ENCODE results near the gene RBBP8. TPM values are rescaled to one million over a fixed set of nuclear protein-coding genes. Genes with fewer than 3 reads are reported as not detected.

The RBBP8 gene
- total RNA-seq, 1 donor from 2014 or later: 45.7 TPM

DNA sequence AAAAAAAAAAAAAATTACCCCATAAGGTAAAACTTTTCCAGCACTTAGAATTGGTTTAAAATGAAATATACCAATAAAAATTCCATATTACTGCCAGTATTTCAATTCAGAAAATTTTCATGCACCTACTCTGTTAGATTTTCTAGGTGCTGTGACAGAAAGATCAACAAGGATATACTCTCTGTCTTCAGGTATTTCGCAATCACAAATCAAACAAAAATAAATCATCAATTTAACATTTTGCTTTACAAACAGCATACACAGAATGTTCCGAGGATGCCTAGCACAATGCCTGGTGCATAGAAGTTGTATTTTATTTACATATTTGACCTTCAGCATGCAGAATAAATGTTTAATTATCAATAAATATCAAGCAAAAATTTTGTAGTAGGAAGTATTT lies 66.5 kb downstream of the RBBP8 start:
- DNase-seq: no peak

DNA sequence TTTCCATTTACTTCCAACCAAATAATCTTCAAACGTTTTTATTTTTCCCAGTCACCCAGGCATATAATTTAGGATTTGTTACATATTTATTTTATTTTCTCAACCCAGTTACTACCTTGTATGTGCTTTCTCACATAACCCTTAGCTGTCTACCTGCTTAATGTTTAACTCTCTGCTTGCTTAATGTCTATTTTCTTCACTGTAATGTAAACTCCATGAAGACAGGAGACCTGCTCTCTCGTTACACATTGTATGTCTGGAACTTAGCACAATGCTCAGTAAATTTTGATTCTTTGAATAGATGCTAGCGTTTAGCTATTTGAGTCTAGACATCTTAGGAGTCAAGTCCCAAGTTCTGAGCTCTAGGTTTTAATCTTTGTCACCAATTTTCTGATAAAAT lies 70.2 kb downstream of the RBBP8 start:
- DNase-seq: no peak

DNA sequence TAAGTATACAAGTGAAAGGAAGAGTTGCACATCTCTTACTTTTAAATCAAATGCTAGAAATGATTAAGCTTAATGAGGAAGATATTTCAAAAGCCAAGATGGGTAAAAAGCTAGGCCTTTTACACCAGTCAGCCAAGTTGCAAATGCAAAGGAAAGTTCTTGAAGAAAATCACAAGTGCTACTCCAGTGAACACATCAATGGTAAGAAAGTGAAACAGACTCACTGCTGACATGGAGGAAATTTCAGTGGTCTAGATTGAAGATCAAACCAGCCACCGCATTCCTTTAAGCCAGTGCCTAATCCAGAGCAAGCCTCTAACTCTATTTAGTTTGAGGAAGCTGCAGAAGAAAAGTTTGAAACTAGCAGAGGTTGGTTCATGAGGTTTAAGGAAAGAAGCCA lies 79.1 kb downstream of the RBBP8 start:
- DNase-seq: no peak

DNA sequence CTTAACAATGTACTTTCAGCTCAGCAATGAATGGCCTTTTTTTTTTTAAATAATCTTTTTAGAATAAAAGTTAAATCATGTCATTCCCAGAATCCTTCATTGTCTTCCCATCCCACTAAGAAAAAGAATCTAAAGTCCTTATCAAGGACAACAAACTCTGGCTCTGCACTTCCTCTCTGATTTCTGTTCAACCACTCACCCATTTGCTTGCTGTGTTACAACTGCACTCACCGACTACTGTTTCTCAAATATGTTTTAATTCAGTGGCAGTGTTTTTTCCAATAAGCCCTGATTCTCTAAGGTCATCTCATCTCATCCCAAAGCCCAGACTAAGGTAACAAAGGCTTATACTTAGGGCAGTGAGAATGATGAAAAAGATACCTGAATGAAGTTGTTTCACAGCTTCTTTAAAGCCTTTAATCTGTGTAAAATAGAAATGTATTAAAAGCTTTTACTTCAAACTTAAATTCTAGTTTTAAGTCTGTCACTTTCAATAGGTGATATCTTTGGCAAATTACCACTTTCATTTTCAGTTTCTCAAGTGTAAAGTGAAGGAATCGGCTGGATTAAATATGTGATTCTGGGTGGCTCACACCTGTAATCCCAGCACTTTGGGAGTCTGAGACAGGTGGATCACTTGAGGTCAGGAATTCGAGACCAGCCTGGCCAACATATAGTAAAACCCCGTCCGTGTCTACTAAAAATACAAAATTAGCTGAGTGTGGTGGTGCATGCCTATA lies 87.6 kb downstream of the RBBP8 start:
- no peak for DNase-seq

DNA sequence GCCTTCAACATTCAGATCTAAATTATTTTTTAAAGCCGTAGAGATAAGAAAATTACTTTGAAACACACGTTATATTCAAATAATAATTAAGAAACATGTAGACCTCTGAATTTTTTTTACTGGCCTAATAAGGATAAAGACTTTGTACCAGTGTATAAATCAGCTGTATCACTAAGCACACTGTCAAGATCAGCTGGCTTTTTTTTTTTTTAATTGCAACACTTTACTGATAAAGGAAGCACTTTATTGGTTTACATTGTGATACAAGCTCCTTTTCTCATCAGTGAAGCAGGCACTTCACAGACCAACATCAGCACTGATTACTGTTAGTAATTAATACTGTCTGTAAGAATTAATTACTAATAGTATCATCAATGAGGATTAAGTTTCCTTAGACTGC lies 88.5 kb downstream of the RBBP8 start:
- DNase-seq: no peak

DNA sequence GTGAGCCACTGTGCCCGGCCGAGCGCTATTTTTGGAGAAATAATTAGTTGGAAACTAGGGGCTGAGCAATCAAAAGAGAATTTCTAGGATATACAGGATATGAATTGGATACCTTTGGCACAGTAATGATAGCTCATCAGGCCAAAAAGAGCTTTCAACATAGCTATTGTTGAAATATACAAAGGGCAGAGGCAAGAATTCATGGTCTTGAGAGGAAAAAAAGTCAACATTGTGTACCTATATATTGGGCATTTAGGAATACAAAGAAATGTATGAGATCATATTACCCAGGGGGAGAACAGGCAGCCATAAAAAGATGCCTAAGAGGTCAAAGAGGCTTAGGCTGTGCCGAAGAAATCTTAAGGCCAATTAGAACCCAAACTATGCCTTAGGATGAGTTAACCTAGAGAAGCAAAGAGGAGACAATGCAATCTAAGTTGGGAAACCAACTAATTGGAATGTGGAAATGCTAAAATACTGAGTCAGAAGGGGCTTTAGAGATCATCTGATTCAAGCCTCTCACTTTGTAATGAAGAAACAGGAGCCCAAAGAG lies 99.0 kb downstream of the RBBP8 start:
- DNase-seq: no peak

DNA sequence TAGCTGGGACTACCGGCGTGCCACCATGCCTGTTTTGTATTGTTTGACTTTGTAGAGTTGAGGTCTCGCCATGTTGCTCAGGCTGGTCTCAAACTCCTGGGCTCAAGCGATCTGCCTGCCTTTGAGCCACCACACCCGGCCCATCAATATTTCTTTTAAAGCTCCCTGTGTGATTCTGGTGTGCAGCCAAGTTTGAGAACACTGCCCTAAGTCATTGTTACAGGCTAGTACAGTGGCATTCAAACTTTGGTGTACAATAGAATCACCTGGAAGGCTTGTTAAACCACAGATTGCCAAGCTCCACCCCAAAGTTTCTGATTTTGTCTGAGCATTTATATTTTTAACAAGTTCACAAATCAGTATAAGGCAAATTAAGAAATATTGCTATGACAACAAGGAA lies 99.9 kb downstream of the RBBP8 start:
- DNase-seq: no peak

DNA sequence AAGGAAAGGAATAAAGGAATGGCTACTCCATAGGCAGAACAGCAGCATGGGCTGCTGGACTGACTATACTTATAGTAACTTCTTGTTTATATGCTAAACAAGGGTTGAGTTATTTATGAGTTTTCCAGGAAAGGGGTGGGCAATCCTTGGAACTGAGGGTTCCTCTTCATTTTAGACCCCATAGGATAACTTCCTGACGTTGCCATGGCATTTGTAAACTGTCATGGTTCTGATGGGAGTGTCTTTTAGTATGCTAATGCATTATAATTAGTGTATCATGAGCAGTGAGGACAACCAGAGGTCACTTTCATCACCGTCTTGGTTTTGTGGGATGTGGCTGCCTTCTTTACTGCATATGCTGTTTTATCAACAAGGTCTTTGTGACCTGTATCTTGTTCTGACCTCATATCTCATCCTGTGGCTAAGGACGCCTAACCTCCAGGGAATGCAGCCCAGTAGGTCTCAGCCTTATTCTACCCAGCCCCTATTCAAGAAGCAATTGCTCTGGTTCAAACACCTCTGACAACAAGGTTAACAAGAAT lies 103.6 kb downstream of the RBBP8 start:
- no peak for DNase-seq

DNA sequence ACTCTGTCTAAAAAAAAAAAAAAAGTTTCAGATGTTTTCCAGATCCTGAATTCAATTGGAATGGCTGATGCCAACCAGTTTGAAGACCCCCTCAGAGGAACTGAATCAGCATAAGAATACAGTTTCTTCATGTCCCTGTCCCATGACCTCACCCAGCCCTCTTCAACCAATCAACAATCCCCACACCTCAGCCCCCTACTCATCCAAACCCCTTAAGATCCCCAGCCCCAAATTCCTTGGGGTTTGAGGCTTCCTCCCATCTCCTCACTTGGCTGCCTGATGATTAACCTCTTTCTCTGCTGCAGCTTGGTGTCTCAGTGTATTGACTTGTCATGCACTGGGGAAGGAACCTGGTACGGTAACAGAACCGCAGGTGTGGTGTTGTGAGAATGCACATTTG lies 104.5 kb downstream of the RBBP8 start:
- no peak for DNase-seq

DNA sequence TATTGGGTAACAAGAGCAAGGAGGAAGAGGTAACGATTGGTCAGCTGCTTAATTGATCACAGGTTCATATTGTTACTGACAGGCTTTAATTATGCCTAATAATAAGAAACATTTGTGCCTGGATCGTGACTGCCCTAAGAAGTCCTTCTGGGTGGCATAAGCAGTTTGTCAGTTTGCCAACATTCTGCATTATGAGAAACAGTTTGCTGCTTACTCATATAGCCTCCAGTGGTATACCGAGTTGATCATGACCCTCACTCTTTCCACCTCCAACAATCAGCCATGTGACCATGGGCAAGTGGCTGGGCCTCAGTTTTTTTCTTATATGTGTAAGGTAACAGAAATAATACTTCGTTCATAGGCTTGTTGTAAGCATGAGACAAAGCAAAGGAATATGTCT lies 105.6 kb downstream of the RBBP8 start:
- no peak for DNase-seq

DNA sequence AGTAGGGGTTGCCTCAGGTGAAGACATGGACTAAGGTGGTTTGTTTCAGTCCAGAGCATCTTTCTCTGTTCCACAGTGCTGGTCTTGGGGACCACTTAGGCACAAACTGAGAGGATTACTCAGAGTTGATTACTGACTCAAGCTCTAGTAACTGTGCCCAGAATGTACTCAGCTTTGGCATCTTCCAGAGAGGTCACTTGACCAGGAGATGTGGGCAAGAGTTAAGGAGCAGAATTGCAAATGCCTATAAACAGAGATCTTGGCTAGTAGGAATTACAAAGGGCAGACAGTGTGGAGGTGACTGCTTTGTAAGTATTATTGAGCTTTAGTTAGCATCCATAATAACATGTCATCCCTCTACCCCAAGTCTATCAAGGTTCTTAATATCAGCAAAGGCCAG lies 109.0 kb downstream of the RBBP8 start:
- DNase-seq: no peak

DNA sequence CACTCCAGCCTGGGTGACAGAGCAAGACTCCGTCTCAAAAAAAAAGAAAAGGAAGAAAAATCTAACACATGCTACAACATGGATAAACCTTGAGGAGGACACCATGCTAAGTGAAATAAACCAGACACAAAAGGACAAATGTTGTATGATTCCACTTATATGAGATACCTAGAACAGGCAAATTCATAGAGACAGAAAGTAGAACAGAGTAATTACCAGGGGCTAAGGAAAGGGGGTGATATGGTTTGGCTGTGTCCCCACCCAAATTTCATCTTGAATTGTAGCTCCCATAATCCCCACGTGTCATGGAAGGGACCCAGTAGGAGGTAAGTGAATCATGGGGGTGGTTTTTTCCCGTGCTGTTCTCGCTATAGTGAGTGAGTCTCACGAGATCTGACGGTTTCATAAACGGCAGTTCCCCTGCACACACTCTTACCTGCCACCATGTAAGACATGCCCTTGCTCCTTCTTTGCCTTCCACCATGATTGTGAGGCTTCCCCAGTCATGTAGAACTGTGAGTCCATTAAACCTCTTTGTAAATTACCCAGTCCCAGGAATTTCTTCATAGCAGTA lies 110.8 kb downstream of the RBBP8 start:
- DNase-seq: no peak

DNA sequence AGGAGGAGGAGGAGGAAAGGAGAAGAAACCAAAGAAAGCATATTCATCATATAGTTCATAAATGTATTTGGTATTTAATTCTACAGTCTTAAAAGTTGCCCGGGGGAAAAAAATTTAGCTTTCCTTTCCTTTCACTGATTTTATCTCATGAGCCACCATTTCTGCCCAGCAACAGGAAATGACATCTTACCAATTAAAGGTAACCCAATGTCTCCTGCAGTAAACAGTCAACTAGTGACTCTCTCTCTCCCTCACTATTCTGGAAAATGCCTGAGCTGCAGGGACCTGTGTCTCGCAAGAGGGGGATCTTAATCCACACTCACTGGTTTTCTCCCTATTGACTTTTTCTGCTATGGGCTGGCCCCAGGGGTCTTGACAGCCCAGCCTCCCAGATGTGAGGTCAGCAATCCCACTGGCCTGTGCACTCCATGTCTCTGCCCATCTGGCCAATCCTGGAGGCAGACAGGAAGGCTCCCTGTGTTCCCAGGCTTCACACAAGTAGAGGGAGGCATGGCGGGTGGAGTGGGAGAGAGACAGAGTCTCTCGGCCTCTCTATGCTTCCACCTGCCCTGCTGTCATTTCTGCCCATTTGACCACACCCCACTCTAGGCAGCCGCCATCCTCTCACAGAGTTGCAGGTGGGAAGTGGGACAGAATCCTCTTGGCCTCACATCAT lies 116.7 kb downstream of the RBBP8 start:
- no peak for DNase-seq

DNA sequence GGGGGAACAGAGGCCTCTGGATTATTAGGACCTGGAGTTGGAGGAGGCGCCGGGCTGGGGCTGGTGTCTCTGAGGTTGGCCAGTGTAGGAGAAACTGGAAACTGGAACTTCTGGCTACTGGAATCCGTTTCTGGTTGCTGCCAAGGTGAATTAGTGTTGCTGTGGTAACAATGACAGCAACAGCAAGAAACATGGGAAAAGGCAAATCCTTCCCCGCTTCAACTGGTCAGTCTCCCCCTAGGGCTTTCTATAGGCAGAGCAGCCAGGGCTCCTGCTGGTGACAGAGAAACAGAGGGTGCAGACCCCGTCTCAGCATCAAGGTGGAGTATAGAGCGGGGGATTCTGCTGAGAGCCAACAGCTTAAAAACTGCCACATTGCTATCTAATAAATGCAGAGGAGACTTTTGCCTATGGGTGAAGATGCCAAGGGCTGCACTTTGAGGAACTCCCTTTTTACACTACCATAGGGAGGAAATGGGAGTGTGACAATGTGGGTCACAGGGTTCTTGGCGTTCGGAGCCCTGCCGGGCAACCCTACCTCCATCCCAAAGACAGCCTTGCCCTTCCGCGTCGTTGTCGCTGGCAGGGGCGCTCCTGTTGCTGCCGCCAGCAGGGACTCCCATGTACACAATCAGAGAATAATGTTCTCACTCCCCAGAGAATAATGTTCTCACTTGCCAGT lies 120.8 kb downstream of the RBBP8 start:
- no peak for DNase-seq

DNA sequence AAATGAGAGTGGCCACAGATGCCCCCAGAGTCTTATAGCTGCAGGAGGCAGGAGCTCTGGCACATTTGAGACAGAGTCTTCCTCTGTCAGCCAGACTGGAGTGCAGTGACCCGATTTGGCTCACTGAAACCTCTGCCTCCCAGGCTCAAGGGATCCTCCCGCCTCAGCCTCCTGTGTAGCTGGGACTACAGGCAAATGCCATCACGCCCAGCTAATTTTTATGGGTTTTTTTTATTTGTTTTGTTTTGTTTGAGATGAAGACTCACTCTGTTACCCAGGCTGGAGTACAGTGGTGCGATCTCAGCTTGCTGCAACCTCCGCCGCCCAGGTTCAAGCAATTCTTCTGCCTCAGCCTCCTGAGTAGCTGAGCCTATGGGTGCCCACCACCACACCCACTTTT lies 121.4 kb downstream of the RBBP8 start:
- no peak for DNase-seq

DNA sequence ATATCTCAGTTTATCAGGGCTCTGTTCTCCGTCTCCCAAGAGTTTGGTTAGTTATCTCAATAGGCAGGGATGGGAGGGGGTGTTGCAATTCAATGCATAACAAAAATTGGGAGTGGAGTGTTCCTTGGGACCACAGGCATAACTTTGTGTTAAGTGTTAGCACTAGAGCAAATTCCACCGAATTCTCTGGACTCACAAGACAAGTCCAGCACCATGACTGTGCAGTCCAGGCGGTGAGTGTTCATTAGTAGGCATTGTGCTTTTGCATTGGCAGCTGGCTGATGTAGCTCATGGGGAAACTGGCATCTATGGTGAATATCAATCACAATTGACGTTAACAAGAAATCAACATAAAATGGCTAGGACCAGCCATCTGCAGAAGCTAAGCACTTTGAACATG lies 123.2 kb downstream of the RBBP8 start:
- no peak for DNase-seq

DNA sequence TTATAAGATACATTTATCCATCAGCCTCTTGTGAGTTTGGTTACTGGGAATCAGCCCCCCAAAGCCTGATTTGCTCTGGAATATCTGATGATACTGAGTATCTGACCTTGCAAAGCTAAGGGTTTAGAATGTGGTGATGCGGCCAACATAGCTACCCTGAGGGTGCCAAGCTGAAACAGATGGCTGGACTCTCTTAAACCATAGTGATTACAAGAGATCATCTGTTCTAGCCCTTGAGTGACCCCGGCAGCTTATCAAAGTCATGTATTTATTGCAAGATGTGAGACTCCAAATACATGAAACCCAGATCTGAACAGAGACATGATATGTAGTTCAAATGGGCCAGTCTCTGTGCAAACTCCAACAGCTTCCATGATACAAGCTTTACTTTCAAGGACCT lies 124.0 kb downstream of the RBBP8 start:
- no peak for DNase-seq

DNA sequence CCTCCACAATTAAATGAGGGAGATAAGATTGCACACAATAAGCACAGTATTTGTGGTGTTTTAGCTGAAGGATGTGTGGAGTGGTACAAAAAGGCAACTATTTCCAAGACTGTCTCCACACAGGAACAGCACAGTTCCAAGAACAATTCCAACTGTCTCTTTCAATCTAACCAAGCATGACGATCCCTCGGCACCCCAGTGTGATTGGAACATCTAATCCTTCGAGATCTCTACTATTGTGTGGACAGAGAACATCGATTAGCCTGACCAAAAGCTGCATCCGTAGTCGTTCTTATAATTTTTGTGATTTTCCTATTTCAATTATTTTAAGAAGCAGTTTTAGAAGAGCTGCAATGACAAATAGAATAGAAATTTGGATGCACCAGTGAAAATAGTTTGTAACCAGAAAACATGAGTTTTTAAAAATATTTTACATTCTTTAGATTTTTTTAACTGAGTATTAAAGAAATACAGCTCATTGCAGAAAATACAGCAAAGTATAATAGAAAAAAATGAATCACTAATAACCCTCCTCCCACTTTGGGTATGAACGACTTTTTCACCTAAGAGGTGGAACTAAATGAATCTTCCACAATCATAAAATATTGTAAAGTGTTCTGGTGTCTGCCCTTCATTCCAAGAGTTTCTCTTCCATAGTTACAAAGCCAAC lies 125.8 kb downstream of the RBBP8 start:
- no peak for DNase-seq

DNA sequence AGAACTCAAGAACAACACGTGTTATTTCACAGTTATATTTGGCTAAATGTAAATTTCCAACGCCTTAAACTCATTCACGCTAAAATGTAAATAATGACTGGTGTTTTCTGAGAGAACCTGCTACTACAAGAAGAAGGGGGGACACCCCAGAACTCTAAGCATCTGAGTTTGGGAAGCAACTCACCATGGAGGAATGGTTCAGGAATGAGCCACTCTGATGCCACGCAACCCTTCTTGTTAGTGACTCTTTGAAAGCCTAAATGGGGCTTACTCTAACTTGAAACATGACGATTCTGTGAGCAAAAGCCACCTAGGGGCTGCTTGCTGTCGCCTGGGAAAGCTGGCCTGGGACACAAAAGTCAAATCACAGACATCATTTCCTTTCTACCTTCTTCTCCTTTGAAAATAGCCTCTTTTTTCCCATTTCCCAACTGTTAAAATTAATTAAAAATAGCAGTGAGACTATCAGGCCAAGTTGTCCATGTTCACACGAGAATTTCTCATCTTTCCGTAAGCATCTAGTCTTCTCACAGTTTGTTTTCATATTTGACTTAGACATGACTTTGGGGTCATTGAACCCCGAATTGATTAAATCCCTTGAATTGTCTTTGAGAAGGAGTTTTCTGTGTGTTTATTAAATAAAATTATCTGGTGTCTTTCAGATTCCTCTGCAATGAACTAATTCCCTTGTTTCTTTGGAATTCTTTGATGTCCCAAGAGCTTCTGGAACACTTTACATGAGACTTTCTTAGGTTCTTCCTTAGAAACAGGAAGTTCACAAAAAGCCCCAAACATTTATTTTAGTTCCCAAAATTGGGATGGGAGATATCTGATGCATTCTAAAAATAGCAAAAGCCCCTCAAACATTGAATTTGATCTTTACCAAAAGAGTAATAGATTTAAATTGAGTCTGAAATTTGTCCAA lies 126.7 kb downstream of the RBBP8 start:
- no peak for DNase-seq

DNA sequence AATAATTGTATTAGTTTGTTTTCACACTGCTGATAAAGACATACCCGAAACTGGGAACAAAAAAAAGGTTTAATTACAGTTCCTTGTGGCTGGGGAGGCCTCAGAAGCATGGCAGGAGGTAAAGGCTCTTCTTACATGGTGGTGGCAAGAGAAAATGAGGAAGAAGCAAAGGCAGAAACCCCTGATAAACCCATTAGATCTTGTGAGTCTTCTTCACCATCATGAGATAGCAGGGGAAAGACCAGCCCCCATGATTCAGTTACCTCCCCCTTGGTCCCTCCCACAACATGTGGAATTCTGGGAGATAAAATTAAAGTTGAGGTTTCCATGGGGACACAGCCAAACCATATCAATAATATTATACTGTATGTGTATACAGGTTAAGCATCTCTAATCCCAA lies 128.9 kb downstream of the RBBP8 start:
- no peak for DNase-seq

DNA sequence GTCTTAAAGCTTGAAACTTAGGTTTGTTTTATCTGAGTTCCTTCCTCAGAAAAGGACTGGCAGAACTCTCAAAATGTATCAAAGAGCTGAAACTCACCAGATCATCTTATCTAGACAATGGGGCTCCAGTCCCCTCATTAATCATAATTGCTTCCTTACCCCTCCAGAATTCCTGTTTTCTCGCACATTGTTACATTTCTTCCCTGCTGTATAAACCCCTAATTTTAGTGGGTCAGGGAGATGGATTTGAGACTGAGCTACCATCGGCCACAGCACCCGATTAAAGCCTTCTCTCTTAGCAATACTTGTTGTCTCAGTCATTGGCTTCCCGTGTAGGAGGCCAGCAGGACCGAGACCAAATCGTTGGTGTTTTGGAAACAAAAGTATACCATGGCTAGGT lies 130.4 kb downstream of the RBBP8 start:
- no peak for DNase-seq

Measured in occipital lobe (tissue), 2 donors.